ENCODE measurements around the gene SULT1A1.
"Not testable (repeated sequence)": the region's sequence is repeated elsewhere in the genome, so short reads cannot be mapped to it uniquely, and the experiment has no call there.

Gene SULT1A1

GRCh38 chr16:28609631-28610594 lies at the start of gene SULT1A1 (continued):
- no peak for TF ChIP-seq ZNF558 (tag by site-specific recombination; IDR thresholded peaks at IDR 0.05)
- no peak for TF ChIP-seq ZNF510 (tag by site-specific recombination; IDR thresholded peaks at IDR 0.05; ENCODE audit: insufficient replicate concordance)
- peak; percentile 33; the same call in 1 of the 2 replicates for TF ChIP-seq ZXDB (tag by site-specific recombination; IDR thresholded peaks at IDR 0.05)
- TF ChIP-seq ZNF324 (tag by site-specific recombination; IDR thresholded peaks at IDR 0.05), result no peak
- no peak for TF ChIP-seq ZNF658 (tag by site-specific recombination; IDR thresholded peaks at IDR 0.05)
- TF ChIP-seq, protein P1, sequence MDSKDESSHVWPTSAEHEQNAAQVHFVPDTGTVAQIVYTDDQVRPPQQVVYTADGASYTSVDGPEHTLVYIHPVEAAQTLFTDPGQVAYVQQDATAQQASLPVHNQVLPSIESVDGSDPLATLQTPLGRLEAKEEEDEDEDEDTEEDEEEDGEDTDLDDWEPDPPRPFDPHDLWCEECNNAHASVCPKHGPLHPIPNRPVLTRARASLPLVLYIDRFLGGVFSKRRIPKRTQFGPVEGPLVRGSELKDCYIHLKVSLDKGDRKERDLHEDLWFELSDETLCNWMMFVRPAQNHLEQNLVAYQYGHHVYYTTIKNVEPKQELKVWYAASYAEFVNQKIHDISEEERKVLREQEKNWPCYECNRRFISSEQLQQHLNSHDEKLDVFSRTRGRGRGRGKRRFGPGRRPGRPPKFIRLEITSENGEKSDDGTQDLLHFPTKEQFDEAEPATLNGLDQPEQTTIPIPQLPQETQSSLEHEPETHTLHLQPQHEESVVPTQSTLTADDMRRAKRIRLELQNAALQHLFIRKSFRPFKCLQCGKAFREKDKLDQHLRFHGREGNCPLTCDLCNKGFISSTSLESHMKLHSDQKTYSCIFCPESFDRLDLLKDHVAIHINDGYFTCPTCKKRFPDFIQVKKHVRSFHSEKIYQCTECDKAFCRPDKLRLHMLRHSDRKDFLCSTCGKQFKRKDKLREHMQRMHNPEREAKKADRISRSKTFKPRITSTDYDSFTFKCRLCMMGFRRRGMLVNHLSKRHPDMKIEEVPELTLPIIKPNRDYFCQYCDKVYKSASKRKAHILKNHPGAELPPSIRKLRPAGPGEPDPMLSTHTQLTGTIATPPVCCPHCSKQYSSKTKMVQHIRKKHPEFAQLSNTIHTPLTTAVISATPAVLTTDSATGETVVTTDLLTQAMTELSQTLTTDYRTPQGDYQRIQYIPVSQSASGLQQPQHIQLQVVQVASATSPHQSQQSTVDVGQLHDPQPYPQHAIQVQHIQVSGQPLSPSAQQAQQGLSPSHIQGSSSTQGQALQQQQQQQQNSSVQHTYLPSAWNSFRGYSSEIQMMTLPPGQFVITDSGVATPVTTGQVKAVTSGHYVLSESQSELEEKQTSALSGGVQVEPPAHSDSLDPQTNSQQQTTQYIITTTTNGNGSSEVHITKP (tag by site-specific recombination; IDR thresholded peaks at IDR 0.05), result peak; percentile 61; the same call in 1 of the 2 replicates
- no peak for TF ChIP-seq ZNF654 (tag by site-specific recombination; IDR thresholded peaks at IDR 0.05; ENCODE audit: low read depth)
- no peak for TF ChIP-seq SALL2 (tag by site-specific recombination; IDR thresholded peaks at IDR 0.05; ENCODE audit: borderline replicate concordance)
- TF ChIP-seq ZNF596 (tag by site-specific recombination; IDR thresholded peaks at IDR 0.05), result no peak
- TF ChIP-seq ZNF155 (tag by site-specific recombination; IDR thresholded peaks at IDR 0.05), result no peak
- peak; percentile 94 for TF ChIP-seq ZIC2 (tag by site-specific recombination; IDR thresholded peaks at IDR 0.05)
- no peak for TF ChIP-seq ZNF501 (tag by site-specific recombination; IDR thresholded peaks at IDR 0.05)
- TF ChIP-seq ZNF184 (tag by site-specific recombination; IDR thresholded peaks at IDR 0.05), result no peak
- TF ChIP-seq ZNF335 (tag by site-specific recombination; conservative IDR thresholded peaks at IDR 0.05), result peak; percentile 90
- no peak for TF ChIP-seq MZF1 (tag by site-specific recombination; IDR thresholded peaks at IDR 0.05; ENCODE audit: borderline replicate concordance)
- TF ChIP-seq, protein P2, sequence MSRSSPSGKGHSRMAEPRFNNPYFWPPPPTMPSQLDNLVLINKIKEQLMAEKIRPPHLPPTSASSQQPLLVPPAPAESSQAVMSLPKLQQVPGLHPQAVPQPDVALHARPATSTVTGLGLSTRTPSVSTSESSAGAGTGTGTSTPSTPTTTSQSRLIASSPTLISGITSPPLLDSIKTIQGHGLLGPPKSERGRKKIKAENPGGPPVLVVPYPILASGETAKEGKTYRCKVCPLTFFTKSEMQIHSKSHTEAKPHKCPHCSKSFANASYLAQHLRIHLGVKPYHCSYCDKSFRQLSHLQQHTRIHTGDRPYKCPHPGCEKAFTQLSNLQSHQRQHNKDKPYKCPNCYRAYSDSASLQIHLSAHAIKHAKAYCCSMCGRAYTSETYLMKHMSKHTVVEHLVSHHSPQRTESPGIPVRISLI (tag by site-specific recombination; IDR thresholded peaks at IDR 0.05), result peak; percentile 89
- TF ChIP-seq ZNF292 (tag by site-specific recombination; IDR thresholded peaks at IDR 0.05; ENCODE audit: borderline replicate concordance, low read depth), result no peak
- TF ChIP-seq ZNF843 (tag by site-specific recombination; IDR thresholded peaks at IDR 0.05), result no peak
- TF ChIP-seq ZNF513 (tag by site-specific recombination; IDR thresholded peaks at IDR 0.05), result no peak
- TF ChIP-seq, protein P3, sequence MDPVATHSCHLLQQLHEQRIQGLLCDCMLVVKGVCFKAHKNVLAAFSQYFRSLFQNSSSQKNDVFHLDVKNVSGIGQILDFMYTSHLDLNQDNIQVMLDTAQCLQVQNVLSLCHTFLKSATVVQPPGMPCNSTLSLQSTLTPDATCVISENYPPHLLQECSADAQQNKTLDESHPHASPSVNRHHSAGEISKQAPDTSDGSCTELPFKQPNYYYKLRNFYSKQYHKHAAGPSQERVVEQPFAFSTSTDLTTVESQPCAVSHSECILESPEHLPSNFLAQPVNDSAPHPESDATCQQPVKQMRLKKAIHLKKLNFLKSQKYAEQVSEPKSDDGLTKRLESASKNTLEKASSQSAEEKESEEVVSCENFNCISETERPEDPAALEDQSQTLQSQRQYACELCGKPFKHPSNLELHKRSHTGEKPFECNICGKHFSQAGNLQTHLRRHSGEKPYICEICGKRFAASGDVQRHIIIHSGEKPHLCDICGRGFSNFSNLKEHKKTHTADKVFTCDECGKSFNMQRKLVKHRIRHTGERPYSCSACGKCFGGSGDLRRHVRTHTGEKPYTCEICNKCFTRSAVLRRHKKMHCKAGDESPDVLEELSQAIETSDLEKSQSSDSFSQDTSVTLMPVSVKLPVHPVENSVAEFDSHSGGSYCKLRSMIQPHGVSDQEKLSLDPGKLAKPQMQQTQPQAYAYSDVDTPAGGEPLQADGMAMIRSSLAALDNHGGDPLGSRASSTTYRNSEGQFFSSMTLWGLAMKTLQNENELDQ (tag by site-specific recombination; IDR thresholded peaks at IDR 0.05; ENCODE audit: low read depth), result no peak

GRCh38 chr16:28639959-28640358 lies 30.1 kb upstream of the SULT1A1 start:
- CTCF ChIA-PET; H3K4me3 ChIP-seq (ENCODE audit: low read depth, low read length); H3K27ac ChIP-seq (ENCODE audit: extremely low read depth, low read depth, low read length); H3K9me3 ChIP-seq (ENCODE audit: control insufficient read depth, insufficient read depth, low read depth, low read length); H3K4me1 ChIP-seq (ENCODE audit: control insufficient read depth, insufficient read depth, low read length); H3K36me3 ChIP-seq (ENCODE audit: control insufficient read depth in 2 of 2, insufficient read depth in 1 of 2, low read length in 2 of 2): not testable (repeated sequence)
- POLR2A ChIA-PET, result interaction anchor here (0.7 kb wide), 1 partner anchor 174 kb away, joined by 3 read pairs; no protein-coding TSS in a partner anchor

DNA sequence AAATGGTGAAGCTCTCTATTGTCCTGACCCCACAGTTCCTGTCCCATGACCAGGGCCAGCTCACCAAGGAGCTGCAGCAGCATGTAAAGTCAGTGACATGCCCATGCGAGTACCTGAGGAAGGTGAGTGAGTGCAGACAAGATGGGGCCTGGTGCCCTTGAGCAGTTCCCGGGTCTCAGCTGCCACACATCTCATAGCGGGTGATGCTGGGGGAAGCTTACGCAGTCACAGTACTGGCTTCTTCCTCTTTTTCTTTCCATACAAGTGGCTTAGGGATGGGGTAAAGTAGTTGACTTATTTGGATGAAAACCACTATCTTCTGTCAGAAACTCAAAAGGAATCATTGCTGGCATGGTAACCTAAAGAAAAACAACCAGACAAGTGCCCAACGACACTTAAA lies 28.5 kb upstream of the SULT1A1 start:
- H3K27ac ChIP-seq (ENCODE audit: extremely low read depth, low read depth, low read length); H3K36me3 ChIP-seq (ENCODE audit: control insufficient read depth in 2 of 2, insufficient read depth in 1 of 2, low read length in 2 of 2); H3K4me3 ChIP-seq (ENCODE audit: low read depth, low read length); H3K4me1 ChIP-seq (ENCODE audit: control insufficient read depth, insufficient read depth, low read length); H3K9me3 ChIP-seq (ENCODE audit: control insufficient read depth, insufficient read depth, low read depth, low read length); POLR2A ChIA-PET; CTCF ChIA-PET: not testable (repeated sequence)

Data from HEK293 (cell line).